Skin of body (tissue), 2 donors: ENCODE measurements around the gene B3GNT9. TPM values are rescaled to one million over a fixed set of nuclear protein-coding genes. Genes with fewer than 3 reads are reported as not detected.

Source experiments
- DNase-seq: peaks from one replicate; lab custom pipeline; 2025; lab: John Stamatoyannopoulos, UW
- total RNA-seq: library from RNA; depleted of rRNA; stranded (reverse); fragments of >200 nt; gene quantifications from one replicate; pipeline ENCODE4 v1.2.3, GENCODE V29; 2014

B3GNT9 gene
- total RNA-seq, 1 donor from 2014 or later = 14.8 TPM

DNA sequence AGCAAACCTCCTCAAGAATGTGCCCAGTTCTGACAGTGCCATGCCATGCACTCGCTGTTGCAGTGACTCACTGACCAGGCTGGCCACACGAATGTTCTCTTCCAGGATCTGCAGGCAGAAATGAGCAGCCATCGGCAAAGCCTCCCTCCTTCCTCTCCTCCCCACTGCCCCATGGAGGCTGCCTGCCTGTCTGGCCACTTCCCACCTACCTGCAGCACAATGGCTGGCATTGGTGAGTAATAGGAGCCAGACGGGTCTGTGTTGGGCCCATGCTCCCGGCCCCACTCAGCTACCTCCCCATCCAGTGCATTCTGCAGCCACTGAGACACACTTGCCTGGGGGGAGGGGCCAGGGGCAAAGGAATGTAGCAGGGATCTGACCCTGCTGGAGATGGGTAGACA, 35.8 kb upstream of the B3GNT9 start:
- no peak for DNase-seq

DNA sequence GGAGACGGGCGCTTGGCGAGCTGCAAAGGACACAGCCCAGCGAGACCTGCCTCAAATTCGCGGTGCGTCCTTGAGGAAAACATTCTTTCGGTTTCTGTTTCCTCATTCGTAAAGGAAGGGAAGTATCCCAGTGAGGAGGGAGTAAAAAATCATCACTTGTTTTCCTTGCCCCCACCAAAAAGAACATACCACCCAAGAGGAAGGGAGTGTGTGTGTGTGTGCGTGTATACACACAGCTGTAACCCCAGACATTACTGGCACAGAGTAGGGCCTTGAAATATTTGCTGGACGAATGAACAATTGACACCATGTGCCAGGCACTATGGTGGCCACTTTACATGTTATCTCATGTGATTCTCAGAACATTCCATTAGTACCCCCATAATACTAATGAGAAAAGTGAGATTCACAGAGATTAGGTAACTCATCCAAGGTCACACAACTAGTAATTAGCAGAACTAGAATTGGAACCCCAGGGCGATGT, 34.9 kb upstream of the B3GNT9 start:
- no peak for DNase-seq

DNA sequence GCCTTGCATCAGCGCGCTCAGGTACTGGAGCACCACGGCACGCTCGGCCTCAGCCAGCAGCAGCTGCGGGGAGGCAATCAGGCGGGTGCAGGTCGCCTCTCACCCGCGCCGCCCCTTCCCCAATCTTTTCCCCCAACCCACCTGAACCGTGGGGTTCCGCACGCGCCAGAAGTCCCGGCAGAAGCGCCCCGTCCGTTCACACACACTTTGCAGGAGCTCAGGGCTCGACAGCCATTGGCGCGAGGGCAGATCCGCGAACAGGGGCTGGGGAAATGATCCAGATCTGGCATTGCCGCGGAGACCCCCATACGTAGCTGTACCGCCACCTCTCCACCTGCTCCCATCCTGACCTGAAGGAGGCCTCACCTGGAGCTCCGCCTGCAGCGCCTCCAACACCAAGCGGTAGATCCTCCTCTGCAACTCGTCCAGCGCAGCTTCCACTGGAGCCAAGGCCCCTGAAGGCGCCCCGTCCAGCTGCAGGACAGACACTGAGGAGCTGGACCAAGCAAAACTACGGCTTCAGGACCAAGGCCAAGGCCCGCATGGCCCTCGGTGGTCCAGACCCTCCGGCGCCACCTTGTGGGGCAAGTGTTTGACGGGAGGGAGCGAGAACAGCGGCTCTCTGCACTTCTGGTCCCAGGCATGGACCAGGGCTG, 34.3 kb upstream of the B3GNT9 start:
- DNase-seq = peak; percentile 75

DNA sequence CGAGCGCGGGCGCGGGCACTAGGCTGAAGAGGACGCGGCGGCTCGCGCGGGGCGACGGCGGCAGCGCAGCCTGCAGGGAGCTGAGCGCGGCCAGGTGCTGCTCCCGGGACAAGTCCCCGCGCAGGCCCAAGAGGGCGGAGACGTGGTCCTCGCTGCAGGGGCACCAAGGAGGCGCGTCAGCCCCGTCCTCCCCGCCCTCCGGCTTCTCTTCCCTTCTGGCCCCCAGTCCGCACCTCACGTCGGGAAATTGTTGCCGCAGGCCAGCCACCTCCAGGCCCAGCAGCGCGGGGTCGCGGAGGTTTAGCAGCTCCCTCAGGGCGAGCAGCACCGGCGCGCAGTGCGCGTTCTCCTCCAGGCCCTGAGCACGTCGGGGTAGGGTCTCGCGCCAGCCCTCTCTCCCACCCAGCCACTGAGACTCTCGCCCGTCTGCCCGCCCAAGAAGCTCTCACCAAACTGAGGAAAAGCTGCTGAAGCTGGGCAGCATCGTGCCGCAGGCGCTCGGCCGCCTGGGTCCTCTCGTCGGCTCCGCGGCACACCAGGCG, 33.7 kb upstream of the B3GNT9 start:
- DNase-seq = no peak

DNA sequence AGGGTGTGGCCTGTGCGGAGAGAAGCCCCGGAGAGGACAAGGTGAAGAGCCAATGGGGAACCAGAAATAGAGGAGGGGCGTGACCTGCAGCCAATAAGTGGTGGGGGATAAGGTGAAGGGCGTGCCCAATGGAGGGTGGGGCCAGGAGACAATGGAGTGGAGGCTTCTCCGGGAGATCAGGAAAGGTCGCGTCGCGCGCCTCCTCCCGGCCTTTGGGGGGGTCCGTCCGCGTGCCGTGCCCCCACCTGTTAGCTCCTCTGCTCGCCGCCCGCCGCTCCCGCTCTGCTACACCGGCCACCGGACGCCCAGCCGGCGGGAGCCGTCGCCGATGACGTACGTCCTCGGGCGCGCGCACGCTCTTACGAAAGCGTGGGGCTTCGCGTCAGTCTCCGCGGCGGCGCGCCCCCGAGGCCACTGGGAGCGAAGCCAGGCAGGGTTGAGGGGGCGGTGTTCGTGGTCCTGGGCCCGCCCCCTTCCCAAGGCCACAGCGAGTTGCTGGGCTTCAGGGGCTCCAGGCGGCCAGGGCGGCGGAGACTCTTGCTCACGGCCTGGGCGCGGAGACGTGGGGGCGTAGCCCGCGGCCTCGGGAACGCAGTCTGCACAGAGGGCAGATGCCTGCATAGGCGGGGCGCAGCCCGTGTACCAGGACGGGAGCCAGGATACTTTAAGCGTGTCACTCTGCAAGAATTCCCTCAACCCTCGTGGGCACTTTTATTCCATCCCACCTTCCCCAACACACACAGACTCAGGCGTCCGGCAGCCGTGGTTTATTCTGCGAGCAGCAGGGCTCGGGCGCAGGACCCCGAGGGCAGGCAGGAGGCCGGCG, 33.0 kb upstream of the B3GNT9 start, which contains the start of gene MATCAP1:
MATCAP1 (minus strand) TSS at position 337 of the 826 bp plus-strand sequence. CDS start 3,353 bp downstream, outside the sequence.
- DNase-seq = peak; percentile 96

DNA sequence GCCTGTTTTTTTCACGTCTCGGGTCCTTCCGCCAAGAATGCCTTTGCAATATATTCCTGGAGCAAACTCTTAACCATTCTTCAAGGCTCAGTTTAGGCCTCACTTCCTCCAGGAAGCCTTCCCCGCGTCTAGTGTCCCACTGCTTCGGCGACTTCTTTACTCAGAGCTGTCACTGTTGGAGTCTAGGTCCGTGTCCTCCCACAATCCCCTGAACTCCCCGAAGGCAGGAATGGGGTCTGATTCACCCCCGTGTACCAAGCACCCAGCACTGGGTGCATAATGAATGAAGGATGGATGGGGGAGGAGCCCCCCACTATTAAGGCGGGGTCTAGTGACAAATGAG, 32.5 kb upstream of the B3GNT9 start:
- DNase-seq = no peak

DNA sequence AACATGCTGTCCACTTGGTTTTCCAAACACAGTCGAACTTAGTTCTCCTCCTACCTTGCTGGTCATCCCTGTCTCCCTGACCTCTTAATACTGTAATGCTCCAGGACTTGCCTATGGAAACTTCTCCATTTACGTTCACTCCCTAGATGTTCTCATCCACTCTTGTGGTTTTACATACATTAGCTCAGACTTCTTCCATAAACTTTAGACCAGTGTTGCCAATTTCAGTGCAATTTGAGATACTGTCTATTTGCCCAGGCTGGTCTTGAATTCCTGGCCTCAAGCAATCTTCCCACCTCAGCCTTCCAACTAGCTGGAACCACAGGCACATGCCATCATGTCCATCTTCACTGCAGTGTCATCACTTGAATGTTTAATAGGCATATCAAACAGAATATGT, 31.5 kb upstream of the B3GNT9 start:
- no peak for DNase-seq

DNA sequence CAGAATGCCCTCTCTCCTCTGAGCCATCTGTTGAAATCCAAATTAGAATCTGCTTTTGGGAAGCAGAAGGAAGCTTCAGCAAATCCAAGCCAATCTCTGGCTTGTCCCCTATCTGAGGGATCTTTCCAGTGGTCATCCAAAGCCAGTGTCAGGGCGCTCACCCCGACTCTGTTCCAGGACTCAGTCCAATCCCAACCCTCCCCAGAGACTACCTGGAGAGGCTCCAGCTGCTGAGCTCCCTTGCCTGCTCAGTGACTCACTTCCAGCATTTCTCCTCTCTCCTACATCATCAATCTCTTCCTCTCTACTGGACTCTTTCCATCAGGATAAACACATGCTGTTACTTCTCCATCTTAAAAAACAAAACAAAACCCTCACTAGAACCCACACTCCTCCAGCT, 30.5 kb upstream of the B3GNT9 start:
- no peak for DNase-seq

DNA sequence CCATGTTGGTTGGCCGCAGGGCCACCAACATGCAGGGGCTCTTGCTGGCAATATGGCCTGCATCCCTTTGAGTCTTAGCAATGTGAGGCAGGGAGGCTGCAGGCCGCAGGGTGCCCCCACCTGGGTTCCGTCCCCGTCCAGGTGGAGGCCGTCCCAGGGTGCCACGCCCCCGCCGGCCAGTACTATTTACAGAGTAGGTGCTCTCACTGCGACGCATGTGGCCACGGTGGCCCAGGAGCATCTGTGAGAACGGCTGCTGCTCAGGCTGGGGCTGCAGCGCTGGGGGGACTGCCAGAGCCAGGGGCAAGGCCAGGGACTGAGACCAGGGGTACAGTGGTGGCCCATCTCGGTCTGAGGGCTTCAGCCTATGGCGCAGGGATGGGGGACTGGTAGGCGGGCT, 29.4 kb upstream of the B3GNT9 start:
- no peak for DNase-seq

DNA sequence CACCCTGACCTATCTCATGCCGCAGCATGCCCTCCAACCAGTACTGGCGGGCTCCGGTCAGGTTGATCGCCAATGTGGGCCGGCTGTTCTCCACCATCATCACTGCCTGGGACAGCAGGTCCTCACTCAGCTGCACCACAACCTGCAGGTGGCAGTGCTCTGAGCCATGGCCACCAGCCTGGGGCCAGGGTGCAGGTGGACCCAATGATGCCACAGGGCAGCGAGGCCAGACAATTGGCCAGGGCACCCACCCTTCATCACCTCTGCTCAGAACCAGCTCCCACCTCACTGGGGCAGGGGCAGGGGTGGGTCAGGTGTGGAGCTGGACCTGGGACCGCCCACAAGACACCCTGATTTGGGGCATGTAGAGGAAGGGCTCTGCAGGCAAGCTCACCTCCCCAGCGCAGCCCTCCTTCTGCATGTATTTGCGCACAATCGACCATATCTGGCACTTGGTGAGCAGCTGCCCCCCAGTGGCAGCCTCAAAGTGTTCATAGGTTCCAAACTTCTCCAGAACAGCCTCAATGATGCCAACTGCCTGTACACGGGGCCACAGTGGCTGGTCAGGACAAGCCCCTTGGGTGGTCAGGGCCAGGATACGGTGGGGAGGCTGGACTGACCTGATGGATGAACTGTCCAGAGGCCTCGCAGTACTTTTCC, 28.8 kb upstream of the B3GNT9 start:
- no peak for DNase-seq

DNA sequence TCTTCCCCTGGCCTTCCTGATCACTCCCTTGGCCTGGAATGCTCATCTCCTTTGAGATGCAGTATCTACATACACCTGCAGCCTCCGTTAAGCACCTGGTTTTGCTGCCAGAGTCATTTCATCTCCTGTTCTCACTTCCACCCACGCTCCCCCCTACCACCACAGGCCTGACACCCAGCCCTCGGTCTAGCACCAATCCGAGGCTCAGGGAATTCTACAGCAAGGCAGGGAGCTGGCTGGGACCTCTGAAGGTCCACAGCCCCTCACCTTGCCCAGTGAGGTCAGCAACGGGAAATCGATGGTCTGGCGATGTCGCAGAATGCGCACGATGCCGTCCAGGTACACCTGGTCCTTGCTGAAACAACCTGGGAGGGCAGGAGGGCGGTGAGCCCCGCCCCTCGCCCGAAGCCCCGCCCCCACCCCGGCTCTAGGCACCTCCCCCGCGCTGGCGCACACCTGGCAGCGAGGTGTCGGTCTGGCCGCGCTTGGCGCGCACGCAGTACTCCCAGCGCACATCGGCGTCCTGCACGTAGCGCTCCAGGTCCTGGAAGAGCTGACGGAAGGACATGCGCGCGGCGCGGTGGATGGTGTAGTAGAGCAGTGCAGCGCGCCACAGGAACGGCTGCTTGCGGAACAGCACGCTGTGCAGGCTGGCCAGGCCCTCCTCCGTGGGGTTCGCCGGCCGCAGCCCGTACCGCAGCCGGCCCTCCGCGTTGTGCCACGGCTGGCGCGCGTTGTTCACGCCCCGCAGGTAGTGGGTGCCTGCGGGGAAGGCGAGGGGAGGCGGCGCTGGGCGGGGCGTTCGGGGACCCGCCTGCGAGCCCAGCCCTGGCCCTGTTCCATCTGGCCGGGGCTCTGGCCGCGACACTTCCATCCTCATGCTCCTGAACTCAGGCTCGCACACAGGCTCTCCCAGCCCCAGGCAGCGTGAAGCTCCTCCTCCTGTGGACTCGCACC, 27.2 kb upstream of the B3GNT9 start:
- DNase-seq = peak; percentile 22

DNA sequence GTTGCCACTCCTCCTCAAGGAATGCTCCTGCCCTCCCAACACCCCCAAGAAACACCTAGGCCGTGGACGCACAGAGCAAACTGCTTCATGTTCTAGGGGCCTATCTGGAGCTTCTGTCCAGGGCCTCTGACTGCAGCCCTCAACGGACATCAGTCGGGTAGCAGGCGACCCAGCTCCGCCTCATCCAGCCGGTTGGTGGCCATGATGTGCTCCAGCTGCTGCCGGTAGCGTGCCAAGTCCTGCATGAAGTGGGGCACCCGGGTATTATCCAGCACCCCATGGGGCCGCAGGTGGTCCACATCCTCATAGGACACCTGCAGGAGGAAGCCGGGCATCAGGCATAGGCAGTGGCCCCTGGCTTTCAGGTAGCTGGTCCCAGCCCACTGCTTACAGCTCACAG, 25.9 kb upstream of the B3GNT9 start:
- DNase-seq = no peak

DNA sequence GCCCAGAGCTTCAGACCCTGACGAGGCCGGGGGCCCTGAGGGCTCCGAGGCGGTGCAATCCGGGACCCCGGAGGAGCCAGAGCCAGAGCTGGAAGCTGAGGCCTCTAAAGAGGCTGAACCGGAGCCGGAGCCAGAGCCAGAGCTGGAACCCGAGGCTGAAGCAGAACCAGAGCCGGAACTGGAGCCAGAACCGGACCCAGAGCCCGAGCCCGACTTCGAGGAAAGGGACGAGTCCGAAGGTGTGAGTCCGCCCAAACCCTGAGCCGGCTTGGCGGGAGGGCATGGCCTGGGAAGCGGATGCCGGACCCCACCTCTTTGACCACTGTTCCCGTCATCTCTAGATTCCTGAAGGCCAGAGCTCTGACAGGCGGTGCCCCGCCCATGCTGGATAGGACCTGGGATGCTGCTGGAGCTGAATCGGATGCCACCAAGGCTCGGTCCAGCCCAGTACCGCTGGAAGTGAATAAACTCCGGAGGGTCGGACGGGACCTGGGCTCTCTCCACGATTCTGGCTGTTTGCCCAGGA, 24.0 kb upstream of the B3GNT9 start:
- DNase-seq = no peak

DNA sequence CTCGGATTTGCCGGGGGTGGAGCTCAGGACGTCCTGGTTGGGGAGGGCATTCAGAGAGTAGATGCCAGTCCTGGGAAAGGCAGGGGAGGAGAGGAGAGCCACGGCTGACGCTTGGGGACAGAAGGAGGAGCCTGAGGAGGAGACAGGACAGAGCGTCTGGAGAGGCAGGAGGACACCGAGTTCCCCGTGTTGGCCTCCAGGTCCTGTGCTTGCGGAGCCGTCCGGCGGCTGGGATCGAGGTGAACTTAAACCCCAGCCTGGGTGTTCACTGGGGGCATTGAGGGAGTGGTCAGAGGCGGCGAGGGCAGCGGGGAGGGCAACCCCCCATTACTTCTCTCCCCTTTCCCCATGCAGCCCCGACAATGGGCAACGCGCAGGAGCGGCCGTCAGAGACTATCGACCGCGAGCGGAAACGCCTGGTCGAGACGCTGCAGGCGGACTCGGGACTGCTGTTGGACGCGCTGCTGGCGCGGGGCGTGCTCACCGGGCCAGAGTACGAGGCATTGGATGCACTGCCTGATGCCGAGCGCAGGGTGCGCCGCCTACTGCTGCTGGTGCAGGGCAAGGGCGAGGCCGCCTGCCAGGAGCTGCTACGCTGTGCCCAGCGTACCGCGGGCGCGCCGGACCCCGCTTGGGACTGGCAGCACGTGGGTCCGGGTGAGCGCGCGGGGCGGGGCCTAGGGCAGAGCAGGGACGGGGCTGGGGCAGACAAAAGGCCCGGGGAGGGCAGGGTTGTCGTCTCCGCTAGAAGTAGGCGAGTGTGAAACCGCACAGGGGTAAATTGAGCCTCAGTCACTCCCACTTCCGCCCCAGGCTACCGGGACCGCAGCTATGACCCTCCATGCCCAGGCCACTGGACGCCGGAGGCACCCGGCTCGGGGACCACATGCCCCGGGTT, 23.3 kb upstream of the B3GNT9 start:
- peak; percentile 31 for DNase-seq

DNA sequence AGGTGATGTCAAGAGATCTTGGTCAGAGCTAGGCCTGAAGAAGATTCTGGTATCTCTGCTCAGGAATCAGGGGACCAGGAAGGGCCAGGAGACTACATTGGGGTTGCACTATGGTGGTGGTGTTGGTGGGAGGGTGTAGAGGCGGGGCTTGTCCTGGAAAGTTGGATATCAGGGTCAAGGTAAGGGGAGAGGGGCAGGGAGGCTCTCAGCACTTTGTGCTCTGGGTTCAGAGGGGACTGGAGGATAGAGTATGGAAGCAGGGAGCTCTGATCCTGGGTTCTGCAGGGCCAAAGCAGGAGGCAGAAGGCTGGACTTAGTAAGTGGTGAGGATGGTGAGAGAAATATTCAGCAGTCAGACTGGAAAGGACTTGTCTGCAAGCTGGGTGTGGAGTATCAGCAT, 22.5 kb upstream of the B3GNT9 start:
- DNase-seq = no peak

DNA sequence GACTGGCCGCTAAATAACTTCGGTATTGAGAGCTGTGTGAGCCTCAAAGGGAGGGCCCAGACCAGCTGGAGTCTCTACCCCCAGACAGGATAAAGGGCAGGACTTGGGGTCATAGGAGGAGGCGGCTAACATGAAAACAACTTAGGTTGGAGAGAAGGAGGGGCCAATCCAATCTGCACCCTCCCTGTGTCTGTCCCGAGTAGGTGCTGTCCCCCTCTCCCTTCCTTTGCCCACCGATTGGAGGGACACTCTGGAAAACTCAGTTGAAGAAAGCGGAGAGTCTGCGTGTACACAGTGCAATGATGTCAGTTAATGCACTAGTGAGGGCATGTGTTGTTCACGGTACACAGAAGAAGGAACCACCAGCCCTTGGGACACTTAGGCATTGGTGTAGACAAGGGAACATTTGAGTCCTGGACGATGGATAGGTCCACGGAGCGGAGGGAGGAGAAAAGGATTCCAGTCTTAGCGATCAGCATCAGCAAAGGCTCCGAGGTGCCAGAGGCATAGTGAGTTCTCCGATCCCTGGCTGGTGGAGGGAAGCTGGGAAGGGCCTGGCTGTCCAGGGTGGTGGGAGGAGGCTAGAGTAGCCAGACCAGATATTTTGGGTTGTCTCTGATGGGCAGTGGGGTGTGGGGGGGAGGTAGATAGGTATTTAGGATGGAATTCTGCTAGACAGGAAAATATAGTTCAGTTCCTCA, 20.3 kb upstream of the B3GNT9 start:
- DNase-seq = no peak

DNA sequence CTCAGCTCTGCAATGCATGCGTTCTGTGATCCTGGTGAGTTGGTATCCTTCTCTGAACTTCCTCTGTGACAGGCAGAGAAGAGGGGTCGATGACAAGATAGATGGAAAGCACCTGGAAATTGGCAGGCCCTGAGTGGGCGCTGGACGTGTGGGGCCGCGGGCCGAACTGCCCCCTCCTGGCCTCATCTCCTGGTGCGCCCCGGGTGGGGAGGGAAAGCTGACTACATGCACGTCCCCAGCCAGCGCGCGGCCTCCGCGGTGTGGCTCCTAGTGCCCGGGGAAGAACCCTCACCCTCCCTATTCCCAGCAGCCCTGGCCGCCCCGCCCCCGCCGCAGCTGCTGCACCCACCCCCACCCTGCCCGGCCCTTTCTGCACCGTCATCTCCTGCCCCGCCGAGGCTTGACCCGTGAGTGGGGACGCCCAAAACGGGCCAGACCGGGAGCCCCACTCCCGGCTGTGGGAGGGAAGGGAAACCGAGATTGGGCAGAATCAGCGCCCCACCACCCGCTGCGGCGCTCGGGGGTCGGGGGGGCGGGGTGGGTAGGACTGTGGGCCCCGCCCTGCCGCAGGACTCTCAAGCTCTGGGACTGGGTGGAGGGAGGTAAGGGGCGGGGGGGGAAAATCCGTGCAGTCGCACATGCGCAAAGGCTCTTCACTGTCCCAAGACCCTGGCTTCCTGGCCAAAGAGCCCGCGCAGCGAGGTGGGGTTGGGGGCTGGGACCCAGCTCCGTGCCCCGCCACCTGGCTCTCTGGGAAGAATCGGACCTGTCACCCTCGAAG, 19.6 kb upstream of the B3GNT9 start, which contains the start of gene NOL3:
NOL3 (plus strand) TSS at position 371 of the 781 bp plus-strand sequence.
- DNase-seq = no peak

DNA sequence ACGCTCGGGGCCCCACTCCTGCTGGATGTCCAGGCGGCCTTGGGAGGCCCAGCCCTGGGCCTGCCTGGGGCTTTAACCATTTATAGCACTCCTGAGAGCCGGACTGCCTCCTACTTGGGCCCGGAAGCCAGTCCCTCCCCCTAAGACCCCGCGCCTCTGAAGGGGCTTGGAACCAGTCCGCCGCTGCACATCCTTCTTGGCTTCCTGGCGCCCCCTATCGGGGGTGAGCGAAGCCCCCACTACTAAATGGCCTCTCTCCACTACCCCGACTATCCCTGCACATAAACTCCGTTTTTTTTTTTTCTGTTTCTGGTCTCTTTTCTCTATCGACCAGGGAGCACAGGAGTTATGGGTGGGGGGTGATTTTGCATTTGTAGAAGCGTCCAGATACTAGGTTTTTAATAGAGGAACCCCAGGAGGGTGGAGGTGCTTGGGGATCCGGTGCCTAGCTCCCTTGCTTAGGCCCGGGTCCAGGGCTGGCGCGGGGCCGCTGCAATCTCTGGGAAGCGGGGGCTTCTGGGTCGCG, 18.9 kb upstream of the B3GNT9 start:
- DNase-seq = no peak
